Endothelial cell of umbilical vein (primary cell): ENCODE data around the gene ELOVL1. TPM values are rescaled to one million over a fixed set of nuclear protein-coding genes. Genes with fewer than 3 reads are reported as not detected.

Experiments used
- BruUV-seq: library from RNA; stranded (reverse); fragments of 400-500 nt; replicated peaks from 2 replicates; lab custom pipeline; 2021; lab: Mats Ljungman, UMichigan
- CTCF ChIA-PET: fragments of 300-600, 350-600 bp; sonication (Branson Sonifier 250); formaldehyde crosslinking; loops from one replicate; lab custom pipeline; 2021; ENCODE audit warnings: antibody characterized with exemption, inconsistent platforms; lab: Charles Lee
- POLR2A ChIA-PET: fragments of 300-600, 350-600 bp; sonication (Branson Sonifier 250); formaldehyde crosslinking; loops from one replicate; lab custom pipeline; 2021; ENCODE audit warnings: antibody characterized with exemption, inconsistent platforms; lab: Charles Lee
- DNase-seq: peaks from one replicate; pipeline ENCODE4 v3.0.0-alpha.2; 2011; ENCODE audit warnings: low read depth, low spot score
- FAIRE-seq: peaks from 2 replicates; lab custom pipeline; 2011; peaks lifted over from hg19 to GRCh38; lab: Jason Lieb, UNC
- H2AFZ ChIP-seq: 2 replicates; pipeline ENCODE4 v1.6.0; 2012; ENCODE audit warnings: low read depth, low read length, control low read depth, inconsistent platforms
- H3K27ac ChIP-seq: 2 replicates; pipeline ENCODE4 v1.5.1; 2011; ENCODE audit warnings: low read depth, mild to moderate bottlenecking, control low read depth, low read length, moderate library complexity; ENCODE audit not compliant: insufficient read depth
- H3K27me3 ChIP-seq, 2 experiments: 2 replicates each; pipeline versions ENCODE4 v1.6.0 to v1.6.1; 2011; ENCODE audit warnings: low read length in 2 of 2, mixed read lengths in 1 of 2; ENCODE audit not compliant: control insufficient read depth in 2 of 2, insufficient read depth in 2 of 2
- H3K36me3 ChIP-seq, 2 experiments: 2 replicates in 1 of 2; 3 replicates in 1 of 2; pipeline ENCODE4 v1.5.1; 2011; ENCODE audit warnings: low read length in 2 of 2, mild to moderate bottlenecking in 1 of 2, moderate library complexity in 1 of 2; ENCODE audit not compliant: control insufficient read depth in 2 of 2, insufficient read depth in 2 of 2; ENCODE audit errors: extremely low read depth in 1 of 2
- H3K4me1 ChIP-seq: 3 replicates; pipeline ENCODE4 v1.5.1; 2011; ENCODE audit warnings: mild to moderate bottlenecking, low read length; ENCODE audit not compliant: control insufficient read depth, insufficient read depth; ENCODE audit errors: extremely low read depth
- H3K4me2 ChIP-seq: 2 replicates; pipeline ENCODE4 v1.6.1; 2011; ENCODE audit warnings: low read length, control low read depth, mixed read lengths; ENCODE audit not compliant: insufficient read depth
- H3K4me3 ChIP-seq, 3 experiments: fragments of 200-600 bp in 1 of 3; sonication (generic), shearing (Covaris generic) in 1 of 3; replicated peaks in 1 of 3; 2 replicates each; pipeline ENCODE4 v1.5.1; 2011 to 2016; ENCODE audit warnings: control low read depth in 3 of 3, low read length in 3 of 3, mild to moderate bottlenecking in 2 of 3, inconsistent platforms in 1 of 3, low read depth in 1 of 3, moderate library complexity in 1 of 3; ENCODE audit not compliant: insufficient read depth in 1 of 3
- H3K79me2 ChIP-seq: 2 replicates; pipeline ENCODE4 v1.6.0; 2012; ENCODE audit warnings: low read length, inconsistent platforms; ENCODE audit not compliant: control insufficient read depth, insufficient read depth
- H3K9ac ChIP-seq: replicated peaks from 2 replicates; pipeline ENCODE3; 2011; ENCODE audit warnings: low read length, control low read depth; ENCODE audit not compliant: insufficient read depth; ENCODE audit errors: extremely low read depth
- H3K9me1 ChIP-seq: replicated peaks from 3 replicates; pipeline ENCODE4 v1.6.0; 2011; ENCODE audit warnings: mild to moderate bottlenecking, low read length; ENCODE audit not compliant: control insufficient read depth, insufficient read depth; ENCODE audit errors: extremely low read depth
- H3K9me3 ChIP-seq: replicated peaks from 2 replicates; pipeline ENCODE4 v1.5.1; 2012; ENCODE audit warnings: low read length, inconsistent platforms; ENCODE audit not compliant: control insufficient read depth, insufficient read depth
- H4K20me1 ChIP-seq: replicated peaks from 2 replicates; pipeline ENCODE3; 2011; ENCODE audit warnings: mild to moderate bottlenecking, low read length; ENCODE audit not compliant: control insufficient read depth, insufficient read depth; ENCODE audit errors: extremely low read depth
- EZH2 ChIP-seq: IDR thresholded peaks from 2 replicates; pipeline ENCODE4 v1.6.1; 2012; ENCODE audit warnings: borderline replicate concordance, low read depth, mild to moderate bottlenecking, moderate library complexity, low read length, inconsistent platforms; ENCODE audit not compliant: severe bottlenecking
- FOS ChIP-seq: IDR thresholded peaks from 2 replicates; pipeline ENCODE4 v1.6.1; 2011; ENCODE audit warnings: mild to moderate bottlenecking, low read length, moderate library complexity, borderline replicate concordance; ENCODE audit not compliant: insufficient read depth
- MAX ChIP-seq: IDR thresholded peaks from 2 replicates; pipeline ENCODE4 v1.6.1; 2011; ENCODE audit not compliant: insufficient read depth, insufficient read length
- MYC ChIP-seq: IDR thresholded peaks from one replicate; pipeline ENCODE4 v1.6.1; 2011; ENCODE audit warnings: mild to moderate bottlenecking, low read depth, low read length
- POLR2AphosphoS5 ChIP-seq: IDR thresholded peaks from 2 replicates; pipeline ENCODE4 v1.6.1; 2012; ENCODE audit warnings: low read depth, mild to moderate bottlenecking, control low read depth, low read length, moderate library complexity; ENCODE audit not compliant: insufficient read depth
- dilution Hi-C: fragments of 300-500 bp; cut with MboI; formaldehyde crosslinking; loops from one replicate; pipeline ENCODE4 v1.15.0; 2019; ENCODE audit warnings: low sequenced_read_pairs; ENCODE audit not compliant: extremely low pct_ligation_motif_present
- intact Hi-C: fragments of 100-400 bp; cut with micrococcal nuclease; formaldehyde crosslinking; loops from one replicate; pipeline ENCODE4 v1.10.0; 2022
- polyA plus RNA-seq, 4 experiments: library from polyadenylated mRNA; depleted of rRNA in 3 of 4; stranded (reverse) in 3 of 4; unstranded in 1 of 4; fragments of >200 nt; gene quantifications; 2 replicates each; pipeline versions ENCODE4 v1.2.1 to v1.2.3, GENCODE V29; 2011 to 2012; ENCODE audit warnings: missing spikeins in 1 of 4
- total RNA-seq: library from RNA; stranded (reverse); gene quantifications from 2 replicates; pipeline ENCODE4 v1.2.3, GENCODE V29; 2021
- TF ChIP-seq, protein P1 (sequence below), 2 donors: IDR thresholded peaks; 1 replicate in 1 of 2; 2 replicates in 1 of 2; pipeline ENCODE4 v1.5.1; 2011; ENCODE audit warnings: low read length in 2 of 2, mild to moderate bottlenecking in 2 of 2, moderate library complexity in 2 of 2, control low read depth in 1 of 2, inconsistent platforms in 1 of 2, low read depth in 1 of 2; ENCODE audit not compliant: insufficient read depth in 1 of 2; ENCODE audit errors: extremely low read depth in 1 of 2

Gene ELOVL1
- total and polyA plus RNA-seq, 2 donors (not counting 3 experiments of a cell fraction or from before 2014, with no cell fraction given): 134 to 303 TPM

DNA sequence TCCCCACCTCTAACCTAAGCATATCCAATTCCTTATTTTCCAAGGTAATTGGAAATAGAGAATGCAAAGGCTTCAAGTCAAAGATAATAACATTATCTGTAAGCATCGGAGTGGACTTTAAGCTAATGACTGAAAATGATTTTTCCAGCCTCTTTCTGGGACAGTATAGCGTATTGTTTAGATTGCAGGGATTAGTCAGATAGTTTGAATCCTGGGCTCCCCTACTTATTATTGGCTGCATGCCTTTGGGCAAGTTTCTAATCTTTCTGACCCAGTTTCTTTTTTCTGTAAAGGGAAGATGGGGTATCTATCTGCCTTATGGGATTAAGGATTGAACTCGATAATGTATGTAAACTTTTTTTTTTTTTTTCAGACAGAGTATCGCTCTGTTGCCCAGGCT lies 10.6 kb downstream of the ELOVL1 start:
- Histone ChIP-seq H3K79me2 (peaks cover 34% of the 10 kb centered on the region), H4K20me1 (no peaks in the 10 kb centered on the region), H3K36me3 (peaks cover 4 to 5% of the 10 kb centered on the region in 2 experiments), H3K4me2 (no peak overlapping the region), H3K27ac (no peak overlapping the region), H3K9me1 (no peaks in the 10 kb centered on the region), H2AFZ (no peak overlapping the region), H3K4me1 (peaks cover 38% of the 10 kb centered on the region), H3K27me3 (no peaks in the 10 kb centered on the region), H3K9me3 (no peaks in the 10 kb centered on the region), H3K9ac (no peak overlapping the region), H3K4me3 (no peak overlapping the region)
- CTCF ChIA-PET: interaction anchor here (1.0 to 2.8 kb wide), 7 partner anchors 11 to 130 kb away, joined by 3 to 19 read pairs (median 11); partner anchors contain the start of gene ELOVL1
- intact Hi-C loops (no loop called here), dilution Hi-C loops (no loop called here)
- POLR2A ChIA-PET: no interaction called here
- no TSS peak for BruUV-seq
- TF ChIP-seq MAX (no peak), FOS (no peak), EZH2 (no peak), MYC (no peak), POLR2AphosphoS5 (no peak)
- TF ChIP-seq, protein P1, sequence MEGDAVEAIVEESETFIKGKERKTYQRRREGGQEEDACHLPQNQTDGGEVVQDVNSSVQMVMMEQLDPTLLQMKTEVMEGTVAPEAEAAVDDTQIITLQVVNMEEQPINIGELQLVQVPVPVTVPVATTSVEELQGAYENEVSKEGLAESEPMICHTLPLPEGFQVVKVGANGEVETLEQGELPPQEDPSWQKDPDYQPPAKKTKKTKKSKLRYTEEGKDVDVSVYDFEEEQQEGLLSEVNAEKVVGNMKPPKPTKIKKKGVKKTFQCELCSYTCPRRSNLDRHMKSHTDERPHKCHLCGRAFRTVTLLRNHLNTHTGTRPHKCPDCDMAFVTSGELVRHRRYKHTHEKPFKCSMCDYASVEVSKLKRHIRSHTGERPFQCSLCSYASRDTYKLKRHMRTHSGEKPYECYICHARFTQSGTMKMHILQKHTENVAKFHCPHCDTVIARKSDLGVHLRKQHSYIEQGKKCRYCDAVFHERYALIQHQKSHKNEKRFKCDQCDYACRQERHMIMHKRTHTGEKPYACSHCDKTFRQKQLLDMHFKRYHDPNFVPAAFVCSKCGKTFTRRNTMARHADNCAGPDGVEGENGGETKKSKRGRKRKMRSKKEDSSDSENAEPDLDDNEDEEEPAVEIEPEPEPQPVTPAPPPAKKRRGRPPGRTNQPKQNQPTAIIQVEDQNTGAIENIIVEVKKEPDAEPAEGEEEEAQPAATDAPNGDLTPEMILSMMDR (IDR thresholded peaks at IDR 0.05; ENCODE audit: extremely low read depth in 1 of 2, insufficient read depth in 1 of 2, low read depth in 1 of 2, low read length in 2 of 2): no peak
- DNase-seq (no peak), FAIRE-seq (no peak)
